IgD-negative memory B cell (primary cell): Measurements from ENCODE around the gene GIGYF2. TPM values are rescaled to one million over a fixed set of nuclear protein-coding genes. Genes with fewer than 3 reads are reported as not detected.

Source experiments
- H3K27ac Mint-ChIP-seq, 3 donors: one replicate each; pipeline ENCODE4 v1.8.0; 2020 to 2022; ENCODE audit warnings: mild to moderate bottlenecking in 3 of 3, mixed read lengths in 3 of 3, moderate library complexity in 1 of 3
- H3K27me3 Mint-ChIP-seq: one replicate; pipeline ENCODE4 v1.8.0; 2021; ENCODE audit warnings: mixed read lengths
- H3K36me3 Mint-ChIP-seq: one replicate; pipeline ENCODE4 v1.8.0; 2020; ENCODE audit warnings: mild to moderate bottlenecking, mixed read lengths
- H3K4me1 Mint-ChIP-seq, 3 donors: one replicate each; pipeline ENCODE4 v1.8.0; 2020 to 2022; ENCODE audit warnings: mixed read lengths in 3 of 3, mild to moderate bottlenecking in 1 of 3
- H3K4me3 Mint-ChIP-seq, 4 donors: one replicate each; pipeline ENCODE4 v1.8.0; 2020 to 2022; ENCODE audit warnings: mild to moderate bottlenecking in 4 of 4, mixed read lengths in 4 of 4, moderate library complexity in 3 of 4
- H3K9me3 Mint-ChIP-seq, 3 donors: one replicate each; pipeline ENCODE4 v1.8.0; 2020 to 2021; ENCODE audit warnings: mixed read lengths in 3 of 3, mild to moderate bottlenecking in 1 of 3
- polyA plus RNA-seq: library from polyadenylated mRNA; unstranded; fragments of 300-500 nt; fragmentation: Illumina TruSeq; gene quantifications from one replicate; pipeline ENCODE4 v1.2.3, GENCODE V29; 2021

Gene GIGYF2
- polyA plus RNA-seq, 1 donor from 2014 or later, result 24.3 TPM

- Mint-ChIP-seq H3K4me3 (no peak overlapping the region), H3K27ac (no peak overlapping the region)
Observed at GRCh38 chr2:232886176-232886575, 189.0 kb downstream of the GIGYF2 start.

GRCh38 chr2:232886632-232887031 is 189.5 kb downstream of the GIGYF2 start:
- Mint-ChIP-seq H3K9me3 (no peaks in the 10 kb centered on the region), H3K4me1 (peaks cover 0 to 5% (median 3%) of the 10 kb centered on the region in 3 donors), H3K27me3 (peaks cover 10% of the 10 kb centered on the region), H3K36me3 (no peaks in the 10 kb centered on the region), H3K27ac (no peak overlapping the region), H3K4me3 (no peak overlapping the region)

More at GRCh38 chr2:232886176-232886575, 189.0 kb downstream of the GIGYF2 start:
- H3K36me3 Mint-ChIP-seq, result no peaks in the 10 kb centered on the region
- H3K27me3 Mint-ChIP-seq, result peaks cover 6% of the 10 kb centered on the region
- peaks cover 0 to 5% (median 3%) of the 10 kb centered on the region in 3 donors for H3K4me1 Mint-ChIP-seq
- H3K9me3 Mint-ChIP-seq, result no peaks in the 10 kb centered on the region

GRCh38 chr2:232887171-232887850 is 190.2 kb downstream of the GIGYF2 start:
- H3K4me3 Mint-ChIP-seq, result no peak overlapping the region

GRCh38 chr2:232888099-232888836 is 191.1 kb downstream of the GIGYF2 start:
- H3K4me1 Mint-ChIP-seq, result peaks cover 0 to 5% (median 3%) of the 10 kb centered on the region in 3 donors

More at GRCh38 chr2:232887171-232887850, 190.2 kb downstream of the GIGYF2 start:
- peaks cover 11% of the 10 kb centered on the region for H3K27me3 Mint-ChIP-seq
- no peak overlapping the region for H3K27ac Mint-ChIP-seq
- H3K9me3 Mint-ChIP-seq, result no peaks in the 10 kb centered on the region
- H3K4me1 Mint-ChIP-seq, result peaks cover 0 to 5% (median 3%) of the 10 kb centered on the region in 3 donors
- H3K36me3 Mint-ChIP-seq, result no peaks in the 10 kb centered on the region

GRCh38 chr2:232888839-232889529 is 191.9 kb downstream of the GIGYF2 start:
- Mint-ChIP-seq H3K4me3 (no peak overlapping the region), H3K4me1 (peaks cover 0 to 5% (median 3%) of the 10 kb centered on the region in 3 donors), H3K27ac (no peak overlapping the region), H3K36me3 (no peaks in the 10 kb centered on the region), H3K27me3 (peaks cover 17% of the 10 kb centered on the region), H3K9me3 (no peaks in the 10 kb centered on the region)

More at GRCh38 chr2:232888099-232888836, 191.1 kb downstream of the GIGYF2 start:
- no peak overlapping the region for H3K27ac Mint-ChIP-seq
- no peaks in the 10 kb centered on the region for H3K36me3 Mint-ChIP-seq
- H3K4me3 Mint-ChIP-seq, result no peak overlapping the region
- no peaks in the 10 kb centered on the region for H3K9me3 Mint-ChIP-seq
- peaks cover 16% of the 10 kb centered on the region for H3K27me3 Mint-ChIP-seq

GRCh38 chr2:232889876-232890401 is 192.8 kb downstream of the GIGYF2 start:
- peaks cover 0 to 5% (median 3%) of the 10 kb centered on the region in 3 donors for H3K4me1 Mint-ChIP-seq
- H3K36me3 Mint-ChIP-seq, result no peaks in the 10 kb centered on the region
- H3K4me3 Mint-ChIP-seq, result no peak overlapping the region
- H3K27ac Mint-ChIP-seq, result no peak overlapping the region
- no peaks in the 10 kb centered on the region for H3K9me3 Mint-ChIP-seq
- H3K27me3 Mint-ChIP-seq, result peaks cover 17% of the 10 kb centered on the region

- Mint-ChIP-seq H3K4me1 (peaks cover 0 to 3% (median 3%) of the 10 kb centered on the region in 3 donors), H3K4me3 (no peak overlapping the region), H3K36me3 (no peaks in the 10 kb centered on the region), H3K27ac (no peak overlapping the region), H3K27me3 (peaks cover 17% of the 10 kb centered on the region), H3K9me3 (no peaks in the 10 kb centered on the region)
Observed at GRCh38 chr2:232890536-232890895, 193.4 kb downstream of the GIGYF2 start.

- H3K36me3 Mint-ChIP-seq, result no peaks in the 10 kb centered on the region
- no peaks in the 10 kb centered on the region for H3K9me3 Mint-ChIP-seq
- peaks cover 0 to 3% (median under 1%) of the 10 kb centered on the region in 3 donors for H3K4me1 Mint-ChIP-seq
- peak overlapping the region in 1 of 4 donors; percentile 82 for H3K4me3 Mint-ChIP-seq
- H3K27me3 Mint-ChIP-seq, result peaks cover 17% of the 10 kb centered on the region
- no peak overlapping the region for H3K27ac Mint-ChIP-seq
Observed at GRCh38 chr2:232890896-232891601, 193.9 kb downstream of the GIGYF2 start.

GRCh38 chr2:232891621-232892071 is 194.5 kb downstream of the GIGYF2 start:
- H3K27me3 Mint-ChIP-seq, result peaks cover 17% of the 10 kb centered on the region
- H3K9me3 Mint-ChIP-seq, result no peaks in the 10 kb centered on the region
- no peak overlapping the region for H3K4me3 Mint-ChIP-seq
- no peaks in the 10 kb centered on the region for H3K36me3 Mint-ChIP-seq
- peaks cover 0 to 3% (median 0%) of the 10 kb centered on the region in 3 donors for H3K4me1 Mint-ChIP-seq
- H3K27ac Mint-ChIP-seq, result no peak overlapping the region

- H3K27me3 Mint-ChIP-seq, result peaks cover 17% of the 10 kb centered on the region
- peaks cover 0 to 3% (median 0%) of the 10 kb centered on the region in 3 donors for H3K4me1 Mint-ChIP-seq
- H3K27ac Mint-ChIP-seq, result no peak overlapping the region
- no peaks in the 10 kb centered on the region for H3K36me3 Mint-ChIP-seq
- H3K9me3 Mint-ChIP-seq, result no peaks in the 10 kb centered on the region
- H3K4me3 Mint-ChIP-seq, result no peak overlapping the region
Observed at GRCh38 chr2:232892221-232892620, 195.1 kb downstream of the GIGYF2 start.

- no peak overlapping the region for H3K4me3 Mint-ChIP-seq
- no peaks in the 10 kb centered on the region for H3K9me3 Mint-ChIP-seq
- H3K36me3 Mint-ChIP-seq, result no peaks in the 10 kb centered on the region
- no peak overlapping the region for H3K27ac Mint-ChIP-seq
- H3K27me3 Mint-ChIP-seq, result peaks cover 17% of the 10 kb centered on the region
- H3K4me1 Mint-ChIP-seq, result peaks cover 0 to 2% (median 0%) of the 10 kb centered on the region in 3 donors
Observed at GRCh38 chr2:232892843-232893242, 195.7 kb downstream of the GIGYF2 start.

GRCh38 chr2:232893834-232894233 is 196.7 kb downstream of the GIGYF2 start:
- H3K4me1 Mint-ChIP-seq, result peaks cover 0 to 2% (median 0%) of the 10 kb centered on the region in 3 donors
- no peaks in the 10 kb centered on the region for H3K9me3 Mint-ChIP-seq
- peak overlapping the region in 1 of 4 donors; percentile 60 for H3K4me3 Mint-ChIP-seq
- peaks cover 17% of the 10 kb centered on the region for H3K27me3 Mint-ChIP-seq
- no peak overlapping the region for H3K27ac Mint-ChIP-seq
- no peaks in the 10 kb centered on the region for H3K36me3 Mint-ChIP-seq

GRCh38 chr2:232894251-232894650 is 197.1 kb downstream of the GIGYF2 start:
- peaks cover 16% of the 10 kb centered on the region for H3K27me3 Mint-ChIP-seq
- H3K36me3 Mint-ChIP-seq, result no peaks in the 10 kb centered on the region
- H3K4me1 Mint-ChIP-seq, result no peaks in the 10 kb centered on the region
- no peaks in the 10 kb centered on the region for H3K9me3 Mint-ChIP-seq
- H3K4me3 Mint-ChIP-seq, result peak overlapping the region in 1 of 4 donors; percentile 60
- H3K27ac Mint-ChIP-seq, result no peak overlapping the region

- no peak overlapping the region for H3K4me3 Mint-ChIP-seq
- H3K36me3 Mint-ChIP-seq, result no peaks in the 10 kb centered on the region
Observed at GRCh38 chr2:232894746-232895145, 197.6 kb downstream of the GIGYF2 start.

More at GRCh38 chr2:232894746-232895145, 197.6 kb downstream of the GIGYF2 start:
- H3K27me3 Mint-ChIP-seq, result peaks cover 15% of the 10 kb centered on the region
- H3K27ac Mint-ChIP-seq, result peak overlapping the region in 1 of 3 donors; percentile 33
- no peaks in the 10 kb centered on the region for H3K4me1 Mint-ChIP-seq
- H3K9me3 Mint-ChIP-seq, result no peaks in the 10 kb centered on the region
